Middle frontal gyrus (tissue), 1 donor: ENCODE measurements around the gene MRPL51.

Experiments used
- DNase-seq: peaks from one replicate; pipeline ENCODE4 v3.0.0-alpha.2; 2015; ENCODE audit warnings: low spot score; ENCODE audit errors: extremely low spot score

MRPL51 gene

GRCh38 chr12:6462234-6462995 is 30.6 kb downstream of the MRPL51 start:
- no peak for DNase-seq

DNA sequence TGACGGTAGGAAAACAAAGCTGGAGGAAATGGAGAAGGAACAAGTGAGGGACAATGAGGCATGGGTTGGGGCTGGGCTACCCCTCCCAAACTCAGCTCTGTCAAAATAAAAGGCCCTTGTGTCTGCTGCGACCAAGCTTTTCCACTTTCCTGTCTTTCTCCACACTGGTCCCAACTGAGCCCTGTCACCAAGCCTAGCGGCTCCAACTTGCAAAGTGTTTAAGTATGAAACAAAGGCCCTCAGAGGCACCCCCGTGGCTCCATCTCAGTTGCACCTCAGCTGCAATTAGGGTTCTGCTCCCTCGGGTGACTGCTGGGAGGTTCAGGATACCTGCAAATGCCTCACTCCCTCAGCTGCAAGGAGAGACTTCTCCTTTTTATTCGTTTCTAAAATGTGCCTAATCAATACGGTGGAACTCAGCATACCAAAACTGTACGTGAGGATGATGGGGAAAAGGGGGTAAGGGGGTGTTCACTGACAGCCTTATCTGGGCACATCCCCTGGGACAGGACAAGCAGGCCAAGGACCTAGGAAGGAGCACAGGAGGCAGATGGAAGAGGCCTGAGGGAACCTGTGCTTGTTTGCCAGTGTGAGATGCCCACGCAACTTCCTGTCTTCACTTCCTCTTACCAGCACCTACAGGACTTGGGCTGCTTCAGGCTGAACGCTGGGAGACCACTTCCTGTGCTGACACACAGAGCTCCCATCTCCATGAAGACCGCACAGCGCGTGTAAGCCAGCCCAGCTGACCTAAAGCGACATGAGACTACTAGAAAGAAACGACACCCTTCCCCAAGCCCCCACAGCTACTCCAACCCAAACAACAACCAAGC is 31.4 kb downstream of the MRPL51 start:
- no peak for DNase-seq

- DNase-seq: no peak
Observed at GRCh38 chr12:6460751-6461371, 32.2 kb downstream of the MRPL51 start.

DNA sequence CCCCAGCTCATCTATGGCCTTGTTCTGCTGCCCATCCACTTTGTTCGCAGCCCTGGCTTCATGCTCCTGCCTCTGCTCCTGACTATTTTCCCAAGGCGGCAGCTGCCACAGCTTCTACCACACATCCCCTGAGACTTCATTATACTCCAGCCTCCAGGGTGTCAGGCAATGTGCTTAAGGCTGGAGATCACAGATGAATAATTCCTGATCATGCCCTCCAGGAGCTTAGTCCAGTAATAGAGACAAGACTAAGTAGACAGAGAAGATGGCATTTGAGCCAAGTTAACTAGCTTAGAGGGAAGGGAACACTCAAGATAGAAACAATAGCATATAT is 34.1 kb downstream of the MRPL51 start:
- no peak for DNase-seq

- no peak for DNase-seq
Observed at GRCh38 chr12:6458281-6459003, 34.6 kb downstream of the MRPL51 start.

DNA sequence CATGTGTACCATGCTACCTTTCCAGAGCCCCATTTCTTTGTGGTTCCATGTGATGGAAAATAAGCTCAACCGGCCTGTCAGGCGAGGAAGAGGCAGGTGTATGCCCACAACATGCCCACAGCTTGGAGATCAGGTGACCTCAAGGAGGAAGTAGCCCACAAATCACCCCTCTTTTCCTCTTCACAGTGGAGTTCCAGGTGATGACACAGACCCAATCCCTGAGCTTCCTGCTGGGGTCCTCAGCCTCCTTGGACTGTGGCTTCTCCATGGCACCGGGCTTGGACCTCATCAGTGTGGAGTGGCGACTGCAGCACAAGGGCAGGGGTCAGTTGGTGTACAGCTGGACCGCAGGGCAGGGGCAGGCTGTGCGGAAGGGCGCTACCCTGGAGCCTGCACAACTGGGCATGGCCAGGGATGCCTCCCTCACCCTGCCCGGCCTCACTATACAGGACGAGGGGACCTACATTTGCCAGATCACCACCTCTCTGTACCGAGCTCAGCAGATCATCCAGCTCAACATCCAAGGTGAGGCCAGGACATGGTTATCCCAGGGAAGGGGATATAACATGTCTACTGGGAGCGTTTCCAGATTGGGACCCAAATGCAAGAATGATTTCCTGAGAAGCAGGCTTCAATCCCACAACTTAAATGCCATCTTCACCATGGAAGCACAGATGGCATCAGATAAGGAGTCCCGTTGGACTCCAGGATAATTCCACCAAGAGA is 35.7 kb downstream of the MRPL51 start:
- DNase-seq: no peak

DNA sequence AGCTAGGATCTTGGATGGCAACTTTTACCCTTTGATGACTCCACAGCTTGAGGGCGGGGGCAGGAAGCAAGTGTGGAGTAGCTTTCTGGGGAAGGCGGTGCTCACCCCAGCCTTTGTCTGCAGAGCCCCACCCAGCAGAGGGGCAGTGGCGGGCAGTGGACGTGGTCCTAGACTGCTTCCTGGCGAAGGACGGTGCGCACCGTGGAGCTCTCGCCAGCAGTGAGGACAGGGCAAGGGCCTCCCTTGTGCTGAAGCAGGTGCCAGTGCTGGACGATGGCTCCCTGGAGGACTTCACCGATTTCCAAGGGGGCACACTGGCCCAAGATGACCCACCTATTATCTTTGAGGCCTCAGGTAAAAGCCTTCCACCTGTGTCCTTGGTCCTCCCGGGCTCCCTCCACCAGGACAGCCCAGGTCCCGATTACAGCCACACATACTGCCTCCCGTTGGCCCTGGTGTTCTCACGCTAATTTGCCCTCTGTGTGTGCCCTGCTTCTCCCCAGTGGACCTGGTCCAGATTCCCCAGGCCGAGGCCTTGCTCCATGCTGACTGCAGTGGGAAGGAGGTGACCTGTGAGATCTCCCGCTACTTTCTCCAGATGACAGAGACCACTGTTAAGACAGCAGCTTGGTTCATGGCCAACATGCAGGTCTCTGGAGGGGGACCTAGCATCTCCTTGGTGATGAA is 40.0 kb downstream of the MRPL51 start:
- no peak for DNase-seq

DNA sequence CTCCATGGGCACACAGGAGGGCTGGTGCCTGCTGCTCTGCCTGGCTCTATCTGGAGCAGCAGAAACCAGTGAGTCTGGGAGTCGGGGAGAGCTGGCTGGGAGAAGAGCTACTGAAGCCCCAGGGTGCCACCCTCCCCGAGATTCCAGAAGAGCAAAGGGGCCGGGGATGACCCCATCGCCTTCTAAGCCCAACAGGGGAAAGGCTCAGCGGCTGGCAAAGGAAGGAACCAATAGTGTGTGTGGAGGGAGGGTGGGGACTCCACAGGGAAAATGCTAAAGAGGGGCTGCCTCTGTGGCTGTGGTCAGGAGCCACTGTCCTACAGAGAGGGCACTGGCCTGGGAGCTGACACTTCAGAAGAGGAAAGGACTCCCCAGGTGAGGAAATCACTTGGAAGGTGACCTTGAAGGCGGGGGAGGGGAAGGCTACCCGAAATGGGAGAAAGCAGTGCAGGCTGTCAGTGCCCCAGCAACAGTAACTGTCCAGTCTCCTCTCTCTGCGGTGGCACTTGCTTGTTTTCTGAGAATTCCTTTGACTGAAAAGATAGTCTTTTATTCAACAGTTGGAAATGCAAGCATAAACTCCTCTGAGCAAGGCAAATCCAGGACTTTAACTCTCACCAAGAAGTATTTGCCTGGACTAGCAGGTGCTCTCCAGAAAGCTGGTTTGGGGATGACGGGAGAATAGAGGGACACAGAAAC is 40.7 kb downstream of the MRPL51 start:
- DNase-seq: no peak

DNA sequence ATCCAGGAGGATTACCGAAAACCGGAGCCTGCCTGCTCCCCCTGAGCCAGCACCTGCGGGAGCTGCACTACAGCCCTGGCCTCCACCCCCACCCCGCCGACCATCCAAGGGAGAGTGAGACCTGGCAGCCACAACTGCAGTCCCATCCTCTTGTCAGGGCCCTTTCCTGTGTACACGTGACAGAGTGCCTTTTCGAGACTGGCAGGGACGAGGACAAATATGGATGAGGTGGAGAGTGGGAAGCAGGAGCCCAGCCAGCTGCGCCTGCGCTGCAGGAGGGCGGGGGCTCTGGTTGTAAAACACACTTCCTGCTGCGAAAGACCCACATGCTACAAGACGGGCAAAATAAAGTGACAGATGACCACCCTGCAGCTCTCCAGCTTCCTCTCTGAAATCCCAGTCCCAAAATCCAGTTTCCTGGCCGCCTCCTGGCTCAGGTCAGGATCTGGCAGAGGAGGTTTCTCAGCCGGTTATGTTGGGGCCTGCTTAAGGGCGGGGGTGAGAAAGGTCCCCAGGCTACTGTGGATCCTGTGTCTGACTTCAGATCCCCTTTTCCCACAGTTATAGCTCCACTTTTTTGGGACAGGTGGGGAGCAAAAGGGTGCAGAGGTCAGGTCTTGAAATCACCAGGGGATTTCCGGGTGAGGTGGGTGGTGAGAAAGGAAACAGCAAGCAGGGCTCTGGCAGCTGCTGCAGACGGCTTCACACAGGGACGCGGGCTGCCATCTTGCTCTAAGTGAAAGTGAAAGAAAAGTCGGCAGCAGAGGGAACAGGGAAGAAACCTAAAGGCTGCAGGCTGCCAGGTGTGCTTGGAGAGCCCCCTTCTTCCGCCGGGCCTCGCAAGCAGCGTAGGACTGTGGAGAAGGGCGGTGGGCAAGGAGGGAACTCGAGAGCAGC is 41.5 kb downstream of the MRPL51 start, which contains the start of gene TAPBPL:
TAPBPL (plus strand) TSS at position 695 of the 897 bp plus-strand sequence. CDS start 207 bp downstream, outside the sequence.
- DNase-seq: peak; percentile 89

DNA sequence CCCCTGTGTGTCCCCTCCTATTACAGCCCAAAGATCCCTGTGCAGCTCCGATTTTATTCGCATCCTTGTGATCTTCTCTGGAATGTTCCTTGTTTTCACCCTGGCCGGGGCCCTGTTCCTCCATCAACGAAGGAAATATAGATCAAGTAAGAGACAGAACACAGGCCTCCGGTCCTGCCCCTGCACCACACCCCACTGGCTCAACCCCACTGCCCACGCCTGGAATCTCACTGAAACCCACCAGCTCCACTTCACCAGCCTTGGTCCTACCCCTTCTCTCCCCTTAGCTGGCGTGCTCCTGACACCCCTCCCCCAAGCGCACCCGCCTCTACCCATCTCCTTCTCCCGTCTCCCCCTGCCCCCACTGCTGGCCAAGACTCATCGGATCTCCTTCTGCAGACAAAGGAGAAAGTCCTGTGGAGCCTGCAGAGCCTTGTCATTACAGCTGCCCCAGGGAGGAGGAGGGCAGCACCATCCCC is 42.2 kb downstream of the MRPL51 start:
- no peak for DNase-seq

GRCh38 chr12:6450091-6450868 is 42.8 kb downstream of the MRPL51 start:
- DNase-seq: no peak

DNA sequence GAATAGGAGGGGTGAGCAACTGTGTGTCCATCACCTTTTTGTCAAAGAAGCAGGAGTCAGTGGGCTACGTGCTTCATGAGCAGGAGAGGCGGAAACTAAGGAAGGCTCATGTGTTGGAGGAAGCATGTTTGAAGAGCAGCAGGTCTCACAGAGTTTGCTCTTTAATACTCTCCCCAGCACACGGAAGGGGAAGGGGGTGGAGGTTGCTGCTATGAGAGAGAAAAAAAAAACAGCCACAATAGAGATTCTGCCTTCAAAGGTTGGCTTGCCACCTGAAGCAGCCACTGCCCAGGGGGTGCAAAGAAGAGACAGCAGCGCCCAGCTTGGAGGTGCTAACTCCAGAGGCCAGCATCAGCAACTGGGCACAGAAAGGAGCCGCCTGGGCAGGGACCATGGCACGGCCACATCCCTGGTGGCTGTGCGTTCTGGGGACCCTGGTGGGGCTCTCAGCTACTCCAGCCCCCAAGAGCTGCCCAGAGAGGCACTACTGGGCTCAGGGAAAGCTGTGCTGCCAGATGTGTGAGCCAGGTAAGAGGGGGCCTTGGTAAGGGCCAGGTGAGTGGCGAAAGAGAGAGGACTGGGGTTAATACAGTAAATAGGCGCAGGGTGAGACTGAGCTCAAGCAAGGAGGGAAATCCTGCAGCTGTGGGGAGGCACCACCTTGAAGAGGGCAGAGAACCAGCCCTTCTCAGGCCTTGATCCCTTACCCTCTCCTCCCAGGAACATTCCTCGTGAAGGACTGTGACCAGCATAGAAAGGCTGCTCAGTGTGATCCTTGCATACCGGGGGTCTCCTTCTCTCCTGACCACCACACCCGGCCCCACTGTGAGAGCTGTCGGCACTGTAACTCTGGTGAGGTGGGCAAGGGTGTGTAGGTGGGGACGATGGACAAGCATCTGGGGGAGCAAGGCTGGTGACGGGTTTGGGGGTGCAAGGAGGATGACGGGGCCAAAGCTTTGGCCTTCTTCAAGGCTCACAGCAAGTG is 48.1 kb downstream of the MRPL51 start, which contains the start of gene CD27:
CD27 (plus strand) TSS at position 252 of the 985 bp plus-strand sequence; CDS start at position 393, 141 bp downstream.
- no peak for DNase-seq

- no peak for DNase-seq
Observed at GRCh38 chr12:6444031-6444430, 49.0 kb downstream of the MRPL51 start.

DNA sequence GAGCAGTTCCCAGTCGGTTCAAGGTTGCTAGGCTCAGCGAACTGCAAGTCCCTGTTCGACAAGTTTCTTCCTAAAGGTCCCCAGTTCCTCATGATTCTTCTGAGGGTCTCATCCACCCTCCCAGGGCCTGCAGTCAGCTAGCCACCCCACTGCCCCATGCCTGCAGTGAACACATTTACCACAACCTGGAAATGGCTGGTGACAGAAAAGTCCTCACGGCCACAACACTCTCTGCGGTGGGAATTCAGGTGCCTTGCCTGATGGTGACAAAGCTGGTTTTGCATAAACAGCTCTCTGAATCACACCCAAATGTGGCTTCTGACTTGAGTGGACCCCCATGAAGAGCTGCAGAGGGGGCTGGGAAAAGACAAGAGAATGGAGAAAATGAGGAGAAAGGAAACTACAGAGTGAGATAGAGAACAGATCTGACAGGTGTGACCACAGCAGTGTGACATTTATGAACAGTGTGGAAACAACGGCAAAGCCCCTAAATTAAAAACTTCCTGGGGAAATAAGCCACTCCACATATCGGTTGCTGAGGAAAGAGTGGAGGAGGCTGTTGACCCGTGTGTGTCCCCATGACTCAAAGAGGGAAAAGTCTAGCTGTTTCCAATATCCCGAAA is 49.6 kb downstream of the MRPL51 start:
- no peak for DNase-seq

DNA sequence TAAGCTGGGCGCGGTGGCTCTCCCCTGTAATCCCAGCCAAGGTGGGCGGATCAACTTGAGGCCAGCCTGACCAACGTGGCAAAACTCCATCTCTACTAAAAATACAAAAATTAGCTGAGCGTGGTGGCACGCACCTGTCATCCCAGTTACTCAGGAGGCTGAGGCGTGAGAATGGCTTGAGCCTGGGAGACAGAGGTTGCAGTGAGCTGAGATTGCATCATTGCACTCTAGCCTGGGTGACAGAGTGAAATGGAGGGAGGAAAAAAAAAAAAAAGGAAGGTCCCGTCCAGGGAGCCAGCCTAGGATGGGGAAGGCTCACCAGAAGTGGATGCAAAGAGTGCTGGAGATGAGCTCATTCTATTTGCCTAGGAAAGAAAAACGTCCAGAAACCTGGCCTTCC is 50.2 kb downstream of the MRPL51 start:
- DNase-seq: no peak
